ENCODE measurements around the gene ACSM4. TPM values are rescaled to one million over a fixed set of nuclear protein-coding genes. Genes with fewer than 3 reads are reported as not detected.
"Not testable (repeated sequence)": the region's sequence is repeated elsewhere in the genome, so short reads cannot be mapped to it uniquely, and the experiment has no call there.

Gene ACSM4, protein sequence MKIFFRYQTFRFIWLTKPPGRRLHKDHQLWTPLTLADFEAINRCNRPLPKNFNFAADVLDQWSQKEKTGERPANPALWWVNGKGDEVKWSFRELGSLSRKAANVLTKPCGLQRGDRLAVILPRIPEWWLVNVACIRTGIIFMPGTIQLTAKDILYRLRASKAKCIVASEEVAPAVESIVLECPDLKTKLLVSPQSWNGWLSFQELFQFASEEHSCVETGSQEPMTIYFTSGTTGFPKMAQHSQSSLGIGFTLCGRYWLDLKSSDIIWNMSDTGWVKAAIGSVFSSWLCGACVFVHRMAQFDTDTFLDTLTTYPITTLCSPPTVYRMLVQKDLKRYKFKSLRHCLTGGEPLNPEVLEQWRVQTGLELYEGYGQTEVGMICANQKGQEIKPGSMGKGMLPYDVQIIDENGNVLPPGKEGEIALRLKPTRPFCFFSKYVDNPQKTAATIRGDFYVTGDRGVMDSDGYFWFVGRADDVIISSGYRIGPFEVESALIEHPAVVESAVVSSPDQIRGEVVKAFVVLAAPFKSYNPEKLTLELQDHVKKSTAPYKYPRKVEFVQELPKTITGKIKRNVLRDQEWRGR
- total RNA-seq = not detected

GRCh38 chr12:7303772-7304171 lies at the start of gene ACSM4:
ACSM4 (plus strand) TSS chr12:7304072; CDS start chr12:7304332, 260 bp downstream.
- no peak for FAIRE-seq

GRCh38 chr12:7259060-7259459 lies 44.8 kb upstream of the ACSM4 start:
- DNase-seq (ENCODE audit: low spot score in 2 of 2) (no peak), FAIRE-seq (no peak)

More at GRCh38 chr12:7303772-7304171, at the start of gene ACSM4:
- DNase-seq (ENCODE audit: low spot score in 2 of 2) = no peak

DNA sequence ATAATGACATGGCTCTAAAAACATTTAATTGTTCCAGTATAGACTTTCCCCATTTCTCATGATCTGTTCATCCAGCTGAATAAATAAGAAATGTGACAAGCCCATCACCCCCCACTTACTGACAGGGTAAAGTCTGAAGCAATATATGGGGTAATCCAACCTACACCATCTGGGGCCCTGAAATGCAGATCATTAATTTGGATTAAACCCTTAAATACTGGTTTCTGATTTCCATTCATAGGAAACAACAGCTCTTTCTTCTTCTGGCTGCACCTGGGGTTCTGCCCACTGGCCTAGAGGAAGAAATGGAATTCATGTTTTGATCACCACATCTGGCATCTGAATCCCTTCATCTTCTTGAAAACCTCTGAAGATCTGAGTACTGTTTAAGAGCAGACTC lies 39.3 kb upstream of the ACSM4 start:
- DNase-seq (ENCODE audit: low spot score in 2 of 2) (no peak), FAIRE-seq (no peak)

- no peak for FAIRE-seq
These were observed 38.6 kb upstream of the ACSM4 start for GRCh38 chr12:7265251-7265650.

GRCh38 chr12:7269273-7269672 lies 34.6 kb upstream of the ACSM4 start:
- DNase-seq (ENCODE audit: low spot score in 2 of 2) = no peak
- FAIRE-seq = no peak

More at GRCh38 chr12:7265251-7265650, 38.6 kb upstream of the ACSM4 start:
- DNase-seq (ENCODE audit: low spot score in 2 of 2) = no peak

GRCh38 chr12:7271893-7272514 lies 31.9 kb upstream of the ACSM4 start:
- no peak for DNase-seq (ENCODE audit: low spot score in 2 of 2)
- FAIRE-seq = no peak

- DNase-seq (ENCODE audit: low spot score in 2 of 2); FAIRE-seq: not testable (repeated sequence)
These were observed 28.4 kb upstream of the ACSM4 start for GRCh38 chr12:7275482-7275881.

DNA sequence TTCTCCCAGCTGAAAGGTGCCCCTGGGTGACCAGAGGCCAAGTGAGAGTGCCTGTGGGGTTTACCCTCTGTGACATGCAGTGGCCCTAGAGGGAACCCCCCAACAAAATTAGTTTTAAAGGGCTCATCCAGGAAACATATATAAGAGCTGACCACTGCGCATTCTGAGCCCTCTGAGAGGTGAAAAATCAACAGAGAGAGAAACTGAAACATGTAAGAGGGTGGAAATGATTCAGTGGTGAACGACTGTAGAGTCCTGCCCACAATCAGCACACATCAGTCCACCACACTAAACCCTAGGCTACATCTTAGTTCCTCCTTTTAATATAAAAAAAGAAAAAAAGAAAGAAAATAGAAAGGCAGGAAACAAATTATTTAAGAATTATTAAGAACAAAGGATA lies 21.0 kb upstream of the ACSM4 start:
- FAIRE-seq (no peak), DNase-seq (ENCODE audit: low spot score in 2 of 2) (no peak)

GRCh38 chr12:7289743-7290142 lies 14.1 kb upstream of the ACSM4 start:
- DNase-seq (ENCODE audit: low spot score in 2 of 2) = no peak
- no peak for FAIRE-seq

GRCh38 chr12:7290588-7290987 lies 13.3 kb upstream of the ACSM4 start:
- FAIRE-seq; DNase-seq (ENCODE audit: low spot score in 2 of 2): not testable (repeated sequence)

- DNase-seq (ENCODE audit: low spot score in 2 of 2) = no peak
- FAIRE-seq = no peak
These were observed 11.6 kb upstream of the ACSM4 start for GRCh38 chr12:7292300-7292699.

DNA sequence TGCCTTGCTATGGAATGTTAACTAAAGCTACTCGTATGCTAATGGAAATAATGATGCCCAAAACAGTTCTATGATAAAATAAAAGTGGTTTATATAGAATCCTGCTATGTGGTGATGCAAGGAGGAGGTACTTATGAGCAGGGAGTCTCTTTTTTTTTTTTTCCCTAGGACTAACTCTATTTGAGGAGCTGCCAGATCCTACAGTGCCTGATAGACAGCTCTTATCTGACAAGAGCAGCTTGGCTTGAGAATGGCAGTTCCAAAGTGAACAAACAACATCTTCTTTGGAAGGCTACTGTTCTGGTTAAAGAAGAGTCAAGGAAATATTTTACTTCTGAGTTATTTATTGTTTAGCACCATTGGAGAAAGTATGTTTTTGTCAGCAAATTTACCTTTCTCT lies 10.2 kb upstream of the ACSM4 start:
- DNase-seq (ENCODE audit: low spot score in 2 of 2) = no peak
- no peak for FAIRE-seq

- no peak for DNase-seq (ENCODE audit: low spot score in 2 of 2)
- FAIRE-seq = no peak
These were observed 8.3 kb upstream of the ACSM4 start for GRCh38 chr12:7295529-7295928.

- no peak for DNase-seq (ENCODE audit: low spot score in 2 of 2)
These were observed 6.0 kb upstream of the ACSM4 start for GRCh38 chr12:7297865-7298264.

DNA sequence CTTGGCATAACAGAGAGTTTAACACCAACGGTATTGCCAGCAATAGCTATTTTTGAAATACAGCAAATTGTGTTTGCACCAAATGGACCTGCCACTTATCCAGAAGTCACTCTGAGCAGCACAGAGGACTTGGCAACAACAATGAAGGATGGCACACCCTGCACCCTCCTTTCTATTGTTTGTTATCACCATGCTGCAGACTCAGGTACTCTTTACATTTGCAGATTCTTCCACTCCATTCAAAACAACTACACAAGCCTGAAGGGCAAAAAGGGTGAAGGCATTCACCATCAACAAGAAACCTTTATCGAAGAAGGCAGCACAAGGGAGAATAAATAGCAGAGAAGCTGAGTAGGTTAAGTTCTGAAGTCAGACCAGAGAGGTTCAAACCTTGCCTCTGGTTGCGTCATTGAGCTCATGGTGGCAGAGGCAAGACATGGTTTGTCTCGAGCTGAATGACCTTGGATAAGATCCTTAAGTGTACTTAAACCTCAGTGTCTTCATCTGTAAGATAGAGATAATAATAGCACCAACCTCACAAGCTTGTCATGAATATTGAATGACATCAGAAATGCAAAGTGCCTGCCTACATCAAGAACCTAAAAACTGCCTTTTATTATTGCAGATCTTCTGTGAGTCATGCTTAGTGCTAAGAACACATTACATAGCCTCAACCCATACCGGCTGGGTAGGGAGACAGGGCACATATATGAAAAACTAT lies 1.4 kb upstream of the ACSM4 start:
- no peak for FAIRE-seq
- DNase-seq (ENCODE audit: low spot score in 2 of 2) = no peak

More at GRCh38 chr12:7297865-7298264, 6.0 kb upstream of the ACSM4 start:
- FAIRE-seq = no peak

DNA sequence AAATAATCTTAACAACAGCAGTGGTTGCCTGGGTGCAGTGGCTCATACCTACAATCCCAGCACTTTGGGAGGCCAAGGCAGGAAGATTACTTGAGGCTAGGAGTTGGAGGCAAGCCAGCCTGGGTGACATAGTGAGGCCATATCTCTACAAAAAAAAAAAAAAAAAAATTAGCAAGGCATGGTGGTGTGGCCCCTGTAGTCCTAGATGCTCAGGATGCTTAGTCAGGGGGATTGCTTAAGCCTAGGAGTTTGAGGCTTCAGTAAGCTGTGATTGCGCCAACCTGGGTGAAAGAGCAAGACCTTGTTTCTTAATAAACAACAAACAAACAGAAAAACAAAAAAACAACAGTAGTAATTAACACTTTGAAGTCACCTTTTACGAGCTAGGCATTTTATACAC lies 642 bp upstream of the ACSM4 start:
- FAIRE-seq = no peak

GRCh38 chr12:7304456-7304855 lies 584 bp downstream of the ACSM4 start:
- FAIRE-seq (no peak), DNase-seq (ENCODE audit: low spot score in 2 of 2) (no peak)

More for the DNA sequence above, 642 bp upstream of the ACSM4 start:
- DNase-seq (ENCODE audit: low spot score in 2 of 2) = no peak

- DNase-seq (ENCODE audit: low spot score in 2 of 2) (no peak), FAIRE-seq (no peak)
These were observed 6.2 kb downstream of the ACSM4 start for GRCh38 chr12:7310070-7310469.

DNA sequence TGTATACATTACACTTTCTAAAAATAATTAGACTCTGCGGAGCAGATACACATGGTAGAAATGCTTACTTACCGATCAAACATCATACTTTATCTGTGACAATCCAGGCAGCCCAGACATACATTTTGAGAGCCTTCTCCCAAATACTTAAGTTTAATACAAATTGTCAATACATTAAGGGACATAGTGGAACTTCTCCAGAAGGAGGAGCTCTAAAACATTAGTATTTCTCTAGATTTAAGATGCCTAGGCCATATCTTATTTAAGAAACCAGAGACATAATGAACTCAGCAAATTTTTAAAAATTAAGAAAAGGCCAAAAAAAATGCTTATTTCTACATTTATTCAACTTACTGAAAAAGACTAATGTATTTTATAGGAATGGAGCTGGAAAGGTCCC lies 16.1 kb downstream of the ACSM4 start:
- no peak for FAIRE-seq
- DNase-seq (ENCODE audit: low spot score in 2 of 2) = no peak

DNA sequence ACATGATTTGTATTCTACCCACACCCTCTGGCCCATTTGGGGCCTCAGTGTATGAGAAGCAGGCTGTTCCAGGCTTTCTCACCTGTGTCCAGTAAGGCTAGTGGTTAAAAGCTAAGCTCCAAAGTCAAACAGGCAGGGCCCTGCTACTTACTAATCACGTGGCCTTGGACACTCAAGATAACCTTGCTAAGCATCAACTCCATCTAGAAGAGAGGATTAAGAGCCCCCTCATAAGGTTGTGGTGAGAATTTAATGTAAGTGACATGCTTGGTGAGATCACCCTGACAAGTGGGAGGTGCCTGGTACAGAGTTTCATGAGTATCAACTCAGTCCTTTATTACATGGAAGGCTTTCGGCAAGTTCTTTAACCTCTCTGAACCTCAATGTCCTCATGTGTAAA lies 17.8 kb downstream of the ACSM4 start:
- DNase-seq (ENCODE audit: low spot score in 2 of 2) (no peak), FAIRE-seq (no peak)

- DNase-seq (ENCODE audit: low spot score in 2 of 2) (no peak), FAIRE-seq (no peak)
These were observed 18.7 kb downstream of the ACSM4 start for GRCh38 chr12:7322599-7322998.

All from frontal cortex (tissue), 4 donors.